ENCODE results near the gene ARHGAP6.

DNA sequence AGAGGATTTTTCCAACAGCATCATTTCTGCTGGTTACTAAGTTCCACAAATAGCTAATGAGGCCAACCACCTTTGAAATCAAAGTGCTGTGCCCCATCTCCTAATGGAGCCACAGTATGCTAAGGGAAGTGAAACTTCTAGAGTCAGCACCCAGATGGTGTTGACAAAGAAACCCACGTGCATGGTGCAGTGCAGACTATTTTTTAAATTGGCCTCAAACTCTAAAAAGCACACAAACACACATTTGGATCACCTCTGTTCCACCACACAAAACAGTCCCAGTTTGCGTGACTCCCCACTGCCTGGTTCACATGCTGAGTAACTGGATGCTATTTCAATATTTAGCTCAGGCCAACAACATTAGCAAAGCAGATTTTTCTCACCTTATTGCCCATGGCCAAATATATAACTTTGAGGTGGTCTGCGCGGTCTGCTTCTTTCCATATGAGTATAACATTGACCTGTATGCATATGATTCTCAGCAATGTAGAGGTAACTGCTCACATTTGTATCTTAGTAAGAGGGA lies 302.6 kb downstream of the ARHGAP6 start:
- TF ChIP-seq POLR2A (IDR thresholded peaks at IDR 0.05; ENCODE audit: low read depth, low read length): no peak
- TF ChIP-seq TAF1 (IDR thresholded peaks at IDR 0.05; ENCODE audit: borderline replicate concordance, low read depth, low read length): no peak
- TF ChIP-seq POLR2AphosphoS5 (IDR thresholded peaks at IDR 0.05; ENCODE audit: low read depth, low read length): no peak

All from GM12892 (cell line).